OCI-LY1 (cell line): ENCODE data around the gene WWC2.

Source experiments
- EZH2 ChIP-seq: fragments of 200-600 bp; sonication (generic), shearing (Covaris generic); IDR thresholded peaks from 2 replicates; pipeline ENCODE4 v1.8.0; 2017; ENCODE audit warnings: borderline replicate concordance, mixed run types, mild to moderate bottlenecking, antibody characterized with exemption, low read length, moderate library complexity, mixed read lengths
- TF ChIP-seq, protein P1 (sequence below): fragments of 200-600 bp; sonication (generic), shearing (Covaris generic); IDR thresholded peaks from 2 replicates; pipeline ENCODE4 v1.5.1; 2017; ENCODE audit warnings: mild to moderate bottlenecking, antibody characterized with exemption, low read length, moderate library complexity, mixed read lengths

DNA sequence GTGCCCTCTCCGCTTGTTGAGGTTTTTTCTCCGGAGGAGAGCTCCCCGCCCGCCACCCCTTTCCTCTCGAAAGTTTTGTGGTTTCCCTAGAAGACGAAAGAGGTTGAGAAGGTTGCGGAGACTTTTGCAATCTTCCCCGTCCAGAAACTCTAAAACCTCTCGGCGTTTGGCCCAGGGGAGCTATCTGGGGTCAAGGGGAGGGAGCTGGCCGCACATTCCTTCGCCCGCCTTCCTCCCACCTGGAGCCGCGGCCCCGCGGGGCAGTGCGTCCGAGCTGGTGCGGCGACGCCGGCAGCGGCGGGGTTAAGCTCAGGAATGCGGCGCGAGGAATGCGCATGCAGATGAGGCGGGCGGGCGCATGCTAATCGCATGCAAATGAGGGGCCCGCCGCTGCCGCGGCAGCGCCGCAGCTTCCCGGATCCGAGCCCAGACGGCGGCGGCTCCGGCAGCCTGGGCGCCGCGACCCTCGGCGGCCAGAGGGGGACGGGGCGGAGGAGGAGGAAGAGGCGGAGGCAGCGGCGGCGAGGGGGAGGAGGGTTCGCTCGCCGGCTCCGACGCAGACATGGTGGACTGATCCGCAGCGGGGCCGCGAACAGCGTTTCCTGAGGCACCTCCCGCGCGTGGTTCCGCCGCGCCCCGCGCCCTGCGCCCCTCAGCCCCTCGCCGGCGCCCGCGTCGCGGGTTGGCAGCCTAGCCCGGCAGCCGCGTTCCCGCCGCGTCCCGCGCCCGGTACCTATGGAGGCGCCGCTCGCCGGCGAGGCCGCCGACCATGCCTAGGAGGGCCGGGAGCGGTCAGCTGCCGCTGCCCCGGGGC is at the start of gene WWC2:
- TF ChIP-seq, protein P1, sequence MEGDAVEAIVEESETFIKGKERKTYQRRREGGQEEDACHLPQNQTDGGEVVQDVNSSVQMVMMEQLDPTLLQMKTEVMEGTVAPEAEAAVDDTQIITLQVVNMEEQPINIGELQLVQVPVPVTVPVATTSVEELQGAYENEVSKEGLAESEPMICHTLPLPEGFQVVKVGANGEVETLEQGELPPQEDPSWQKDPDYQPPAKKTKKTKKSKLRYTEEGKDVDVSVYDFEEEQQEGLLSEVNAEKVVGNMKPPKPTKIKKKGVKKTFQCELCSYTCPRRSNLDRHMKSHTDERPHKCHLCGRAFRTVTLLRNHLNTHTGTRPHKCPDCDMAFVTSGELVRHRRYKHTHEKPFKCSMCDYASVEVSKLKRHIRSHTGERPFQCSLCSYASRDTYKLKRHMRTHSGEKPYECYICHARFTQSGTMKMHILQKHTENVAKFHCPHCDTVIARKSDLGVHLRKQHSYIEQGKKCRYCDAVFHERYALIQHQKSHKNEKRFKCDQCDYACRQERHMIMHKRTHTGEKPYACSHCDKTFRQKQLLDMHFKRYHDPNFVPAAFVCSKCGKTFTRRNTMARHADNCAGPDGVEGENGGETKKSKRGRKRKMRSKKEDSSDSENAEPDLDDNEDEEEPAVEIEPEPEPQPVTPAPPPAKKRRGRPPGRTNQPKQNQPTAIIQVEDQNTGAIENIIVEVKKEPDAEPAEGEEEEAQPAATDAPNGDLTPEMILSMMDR, result no peak
- TF ChIP-seq EZH2, result no peak
